GM18861 (cell line): ENCODE measurements around the gene CELSR1.

Experiments
- ATAC-seq: cut with Tn5 transposase; IDR thresholded peaks from one replicate; pipeline ENCODE4 v1.9.1; 2021; ENCODE audit not compliant: unreplicated experiment

Gene CELSR1

GRCh38 chr22:46428602-46429324 lies 108.7 kb downstream of the CELSR1 start:
- ATAC-seq = no peak

GRCh38 chr22:46428171-46428570 lies 109.2 kb downstream of the CELSR1 start:
- no peak for ATAC-seq

- no peak for ATAC-seq
Observed at GRCh38 chr22:46425016-46425415, 112.4 kb downstream of the CELSR1 start.

- ATAC-seq = no peak
Observed at GRCh38 chr22:46424496-46424895, 112.9 kb downstream of the CELSR1 start.

- ATAC-seq = no peak
Observed at GRCh38 chr22:46422896-46423295, 114.5 kb downstream of the CELSR1 start.

- no peak for ATAC-seq
Observed at GRCh38 chr22:46421267-46421666, 116.2 kb downstream of the CELSR1 start.

GRCh38 chr22:46419754-46420571 lies 117.5 kb downstream of the CELSR1 start:
- ATAC-seq = no peak

GRCh38 chr22:46418827-46419226 lies 118.6 kb downstream of the CELSR1 start:
- ATAC-seq = no peak

GRCh38 chr22:46417769-46418168 lies 119.7 kb downstream of the CELSR1 start:
- no peak for ATAC-seq

- no peak for ATAC-seq
Observed at GRCh38 chr22:46416891-46417580, 120.4 kb downstream of the CELSR1 start.

GRCh38 chr22:46416520-46416871 lies 120.9 kb downstream of the CELSR1 start:
- ATAC-seq = no peak

GRCh38 chr22:46415776-46416519 lies 121.5 kb downstream of the CELSR1 start:
- no peak for ATAC-seq

- ATAC-seq = no peak
Observed at GRCh38 chr22:46414704-46415103, 122.7 kb downstream of the CELSR1 start.

GRCh38 chr22:46413725-46414379 lies 123.6 kb downstream of the CELSR1 start:
- ATAC-seq = no peak

- no peak for ATAC-seq
Observed at GRCh38 chr22:46411347-46411746, 126.1 kb downstream of the CELSR1 start.

GRCh38 chr22:46410291-46410808 lies 127.1 kb downstream of the CELSR1 start:
- no peak for ATAC-seq

GRCh38 chr22:46409631-46410210 lies 127.7 kb downstream of the CELSR1 start:
- ATAC-seq = no peak

- ATAC-seq = no peak
Observed at GRCh38 chr22:46408568-46409506, 128.6 kb downstream of the CELSR1 start.

- ATAC-seq = no peak
Observed at GRCh38 chr22:46407748-46408147, 129.7 kb downstream of the CELSR1 start.
